ENCODE results near the gene KCNH3. TPM values are rescaled to one million over a fixed set of nuclear protein-coding genes. Genes with fewer than 3 reads are reported as not detected.

Gene KCNH3
- total and polyA plus RNA-seq, 4 donors: 0.07 to 0.24 (median 0.19) TPM; not detected in 1

DNA sequence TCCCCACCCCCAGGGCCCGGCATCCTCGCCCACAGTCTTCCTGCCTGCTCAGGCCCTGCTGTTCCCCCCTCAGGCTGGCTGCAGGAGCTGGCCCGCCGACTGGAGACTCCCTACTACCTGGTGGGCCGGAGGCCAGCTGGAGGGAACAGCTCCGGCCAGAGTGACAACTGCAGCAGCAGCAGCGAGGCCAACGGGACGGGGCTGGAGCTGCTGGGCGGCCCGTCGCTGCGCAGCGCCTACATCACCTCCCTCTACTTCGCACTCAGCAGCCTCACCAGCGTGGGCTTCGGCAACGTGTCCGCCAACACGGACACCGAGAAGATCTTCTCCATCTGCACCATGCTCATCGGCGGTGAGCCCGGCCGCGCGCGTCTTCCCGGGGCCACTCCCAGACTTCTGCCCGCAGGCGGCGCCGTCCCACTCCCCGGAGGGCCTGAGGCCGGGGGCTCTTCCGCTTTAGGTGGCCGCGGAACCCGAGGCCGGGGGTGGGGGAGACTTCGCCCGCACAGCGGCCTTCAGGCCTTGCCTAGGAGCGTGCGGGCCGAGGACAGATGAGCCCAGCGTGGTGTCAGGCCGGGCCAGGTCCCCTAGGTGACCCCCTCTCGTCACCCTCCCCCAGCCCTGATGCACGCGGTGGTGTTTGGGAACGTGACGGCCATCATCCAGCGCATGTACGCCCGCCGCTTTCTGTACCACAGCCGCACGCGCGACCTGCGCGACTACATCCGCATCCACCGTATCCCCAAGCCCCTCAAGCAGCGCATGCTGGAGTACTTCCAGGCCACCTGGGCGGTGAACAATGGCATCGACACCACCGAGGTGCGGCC lies 10.2 kb downstream of the KCNH3 start:
- Histone ChIP-seq H3K9me3 (ENCODE audit: control insufficient read depth in 4 of 4, low read length in 3 of 4) (no peaks in the 10 kb centered on the region), H3K36me3 (ENCODE audit: control insufficient read depth in 4 of 4, insufficient read depth in 3 of 4, low read depth in 1 of 4, low read length in 3 of 4) (no peaks in the 10 kb centered on the region), H3K4me3 (ENCODE audit: low read depth in 1 of 3, low read length in 3 of 3) (peak overlapping the region in 1 of 3 donors; percentile 19), H3K9ac (ENCODE audit: low read depth in 1 of 2, low read length in 2 of 2) (no peak overlapping the region), H3K27me3 (ENCODE audit: control insufficient read depth in 4 of 4, insufficient read depth in 4 of 4, low read length in 3 of 4) (peaks cover 0 to 5% (median 0%) of the 10 kb centered on the region in 4 donors), H3K27ac (ENCODE audit: low read depth in 1 of 2, low read length in 2 of 2) (no peak overlapping the region), H3K4me1 (ENCODE audit: control insufficient read depth in 4 of 4, insufficient read depth in 4 of 4, low read length in 3 of 4) (peaks cover 7 to 28% (median 21%) of the 10 kb centered on the region in 4 donors)
- 28% methylated on average over 70 of the region's 70 CpGs for WGBS
- no peak for TF ChIP-seq NR2F2 (IDR thresholded peaks at IDR 0.05)
- TF ChIP-seq JUND (IDR thresholded peaks at IDR 0.05): no peak
- TF ChIP-seq, protein P1, sequence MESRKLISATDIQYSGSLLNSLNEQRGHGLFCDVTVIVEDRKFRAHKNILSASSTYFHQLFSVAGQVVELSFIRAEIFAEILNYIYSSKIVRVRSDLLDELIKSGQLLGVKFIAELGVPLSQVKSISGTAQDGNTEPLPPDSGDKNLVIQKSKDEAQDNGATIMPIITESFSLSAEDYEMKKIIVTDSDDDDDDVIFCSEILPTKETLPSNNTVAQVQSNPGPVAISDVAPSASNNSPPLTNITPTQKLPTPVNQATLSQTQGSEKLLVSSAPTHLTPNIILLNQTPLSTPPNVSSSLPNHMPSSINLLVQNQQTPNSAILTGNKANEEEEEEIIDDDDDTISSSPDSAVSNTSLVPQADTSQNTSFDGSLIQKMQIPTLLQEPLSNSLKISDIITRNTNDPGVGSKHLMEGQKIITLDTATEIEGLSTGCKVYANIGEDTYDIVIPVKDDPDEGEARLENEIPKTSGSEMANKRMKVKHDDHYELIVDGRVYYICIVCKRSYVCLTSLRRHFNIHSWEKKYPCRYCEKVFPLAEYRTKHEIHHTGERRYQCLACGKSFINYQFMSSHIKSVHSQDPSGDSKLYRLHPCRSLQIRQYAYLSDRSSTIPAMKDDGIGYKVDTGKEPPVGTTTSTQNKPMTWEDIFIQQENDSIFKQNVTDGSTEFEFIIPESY (IDR thresholded peaks at IDR 0.05): no peak
- no peak for TF ChIP-seq RAD21 (IDR thresholded peaks at IDR 0.05)
- TF ChIP-seq, protein P2, sequence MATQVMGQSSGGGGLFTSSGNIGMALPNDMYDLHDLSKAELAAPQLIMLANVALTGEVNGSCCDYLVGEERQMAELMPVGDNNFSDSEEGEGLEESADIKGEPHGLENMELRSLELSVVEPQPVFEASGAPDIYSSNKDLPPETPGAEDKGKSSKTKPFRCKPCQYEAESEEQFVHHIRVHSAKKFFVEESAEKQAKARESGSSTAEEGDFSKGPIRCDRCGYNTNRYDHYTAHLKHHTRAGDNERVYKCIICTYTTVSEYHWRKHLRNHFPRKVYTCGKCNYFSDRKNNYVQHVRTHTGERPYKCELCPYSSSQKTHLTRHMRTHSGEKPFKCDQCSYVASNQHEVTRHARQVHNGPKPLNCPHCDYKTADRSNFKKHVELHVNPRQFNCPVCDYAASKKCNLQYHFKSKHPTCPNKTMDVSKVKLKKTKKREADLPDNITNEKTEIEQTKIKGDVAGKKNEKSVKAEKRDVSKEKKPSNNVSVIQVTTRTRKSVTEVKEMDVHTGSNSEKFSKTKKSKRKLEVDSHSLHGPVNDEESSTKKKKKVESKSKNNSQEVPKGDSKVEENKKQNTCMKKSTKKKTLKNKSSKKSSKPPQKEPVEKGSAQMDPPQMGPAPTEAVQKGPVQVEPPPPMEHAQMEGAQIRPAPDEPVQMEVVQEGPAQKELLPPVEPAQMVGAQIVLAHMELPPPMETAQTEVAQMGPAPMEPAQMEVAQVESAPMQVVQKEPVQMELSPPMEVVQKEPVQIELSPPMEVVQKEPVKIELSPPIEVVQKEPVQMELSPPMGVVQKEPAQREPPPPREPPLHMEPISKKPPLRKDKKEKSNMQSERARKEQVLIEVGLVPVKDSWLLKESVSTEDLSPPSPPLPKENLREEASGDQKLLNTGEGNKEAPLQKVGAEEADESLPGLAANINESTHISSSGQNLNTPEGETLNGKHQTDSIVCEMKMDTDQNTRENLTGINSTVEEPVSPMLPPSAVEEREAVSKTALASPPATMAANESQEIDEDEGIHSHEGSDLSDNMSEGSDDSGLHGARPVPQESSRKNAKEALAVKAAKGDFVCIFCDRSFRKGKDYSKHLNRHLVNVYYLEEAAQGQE (IDR thresholded peaks at IDR 0.05): no peak
- no peak for TF ChIP-seq FOXA1 (IDR thresholded peaks at IDR 0.05)
- no peak for TF ChIP-seq HNF4A (conservative IDR thresholded peaks at IDR 0.05)
- TF ChIP-seq TAF1 (conservative IDR thresholded peaks at IDR 0.05): no peak
- no peak for TF ChIP-seq YY1 (IDR thresholded peaks at IDR 0.05)
- no peak for TF ChIP-seq EGR1 (IDR thresholded peaks at IDR 0.05; ENCODE audit: low read depth in 2 of 2)
- DNase-seq (ENCODE audit: low spot score): no peak

DNA sequence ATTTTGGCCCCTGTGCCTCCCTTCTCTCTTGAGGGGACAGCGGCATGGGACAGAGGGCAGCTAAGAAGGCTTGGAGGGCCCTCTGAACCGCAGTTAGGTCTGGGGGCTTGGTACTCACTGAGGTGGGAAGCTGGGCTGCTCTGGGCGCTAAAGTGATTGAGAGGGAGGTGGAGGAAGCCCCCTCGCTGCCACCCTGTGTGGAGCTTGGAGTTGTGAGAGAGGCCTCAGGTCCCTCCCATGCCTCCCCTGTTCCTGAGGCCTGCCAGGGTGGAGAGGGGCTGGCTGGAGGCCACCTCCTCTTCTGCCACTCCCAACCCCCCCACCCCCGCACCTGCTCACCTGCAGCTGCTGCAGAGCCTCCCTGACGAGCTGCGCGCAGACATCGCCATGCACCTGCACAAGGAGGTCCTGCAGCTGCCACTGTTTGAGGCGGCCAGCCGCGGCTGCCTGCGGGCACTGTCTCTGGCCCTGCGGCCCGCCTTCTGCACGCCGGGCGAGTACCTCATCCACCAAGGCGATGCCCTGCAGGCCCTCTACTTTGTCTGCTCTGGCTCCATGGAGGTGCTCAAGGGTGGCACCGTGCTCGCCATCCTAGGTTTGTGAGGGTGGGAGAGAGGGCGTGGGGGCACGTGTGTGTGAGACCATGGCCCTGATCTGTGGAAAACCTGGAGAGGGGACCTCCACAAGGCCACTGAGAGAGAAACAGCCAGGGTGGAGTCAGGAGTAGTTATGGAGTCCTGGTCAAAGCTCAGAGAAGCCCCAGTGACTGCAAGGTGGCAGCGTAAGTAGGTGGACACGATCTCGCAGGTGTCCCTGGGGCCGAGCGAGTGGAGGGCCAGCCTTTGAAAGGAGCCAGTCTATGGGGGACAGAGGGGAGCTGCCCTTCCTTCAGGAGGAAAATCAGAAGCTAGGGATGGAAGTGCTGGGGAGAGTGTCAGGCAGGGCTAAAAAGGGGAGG lies 11.2 kb downstream of the KCNH3 start:
- H3K4me3 ChIP-seq (ENCODE audit: low read depth in 1 of 3, low read length in 3 of 3): no peak overlapping the region
- H3K4me1 ChIP-seq (ENCODE audit: control insufficient read depth in 4 of 4, insufficient read depth in 4 of 4, low read length in 3 of 4): peaks cover 7 to 28% (median 21%) of the 10 kb centered on the region in 4 donors
- DNase-seq (ENCODE audit: low spot score): no peak
- peaks cover 0 to 5% (median 0%) of the 10 kb centered on the region in 4 donors for H3K27me3 ChIP-seq (ENCODE audit: control insufficient read depth in 4 of 4, insufficient read depth in 4 of 4, low read length in 3 of 4)
- no peak overlapping the region for H3K27ac ChIP-seq (ENCODE audit: low read depth in 1 of 2, low read length in 2 of 2)
- no peaks in the 10 kb centered on the region for H3K36me3 ChIP-seq (ENCODE audit: control insufficient read depth in 4 of 4, insufficient read depth in 3 of 4, low read depth in 1 of 4, low read length in 3 of 4)
- H3K9me3 ChIP-seq (ENCODE audit: control insufficient read depth in 4 of 4, low read length in 3 of 4): no peaks in the 10 kb centered on the region
- TF ChIP-seq, protein P3, sequence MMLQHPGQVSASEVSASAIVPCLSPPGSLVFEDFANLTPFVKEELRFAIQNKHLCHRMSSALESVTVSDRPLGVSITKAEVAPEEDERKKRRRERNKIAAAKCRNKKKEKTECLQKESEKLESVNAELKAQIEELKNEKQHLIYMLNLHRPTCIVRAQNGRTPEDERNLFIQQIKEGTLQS (IDR thresholded peaks at IDR 0.05): no peak
- no peak for TF ChIP-seq EGR1 (IDR thresholded peaks at IDR 0.05; ENCODE audit: low read depth in 2 of 2)
- TF ChIP-seq, protein P4, sequence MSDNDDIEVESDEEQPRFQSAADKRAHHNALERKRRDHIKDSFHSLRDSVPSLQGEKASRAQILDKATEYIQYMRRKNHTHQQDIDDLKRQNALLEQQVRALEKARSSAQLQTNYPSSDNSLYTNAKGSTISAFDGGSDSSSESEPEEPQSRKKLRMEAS (IDR thresholded peaks at IDR 0.05): no peak
- TF ChIP-seq FOXA1 (IDR thresholded peaks at IDR 0.05): no peak
- TF ChIP-seq FOXA2 (IDR thresholded peaks at IDR 0.05): no peak
- TF ChIP-seq, protein P5, sequence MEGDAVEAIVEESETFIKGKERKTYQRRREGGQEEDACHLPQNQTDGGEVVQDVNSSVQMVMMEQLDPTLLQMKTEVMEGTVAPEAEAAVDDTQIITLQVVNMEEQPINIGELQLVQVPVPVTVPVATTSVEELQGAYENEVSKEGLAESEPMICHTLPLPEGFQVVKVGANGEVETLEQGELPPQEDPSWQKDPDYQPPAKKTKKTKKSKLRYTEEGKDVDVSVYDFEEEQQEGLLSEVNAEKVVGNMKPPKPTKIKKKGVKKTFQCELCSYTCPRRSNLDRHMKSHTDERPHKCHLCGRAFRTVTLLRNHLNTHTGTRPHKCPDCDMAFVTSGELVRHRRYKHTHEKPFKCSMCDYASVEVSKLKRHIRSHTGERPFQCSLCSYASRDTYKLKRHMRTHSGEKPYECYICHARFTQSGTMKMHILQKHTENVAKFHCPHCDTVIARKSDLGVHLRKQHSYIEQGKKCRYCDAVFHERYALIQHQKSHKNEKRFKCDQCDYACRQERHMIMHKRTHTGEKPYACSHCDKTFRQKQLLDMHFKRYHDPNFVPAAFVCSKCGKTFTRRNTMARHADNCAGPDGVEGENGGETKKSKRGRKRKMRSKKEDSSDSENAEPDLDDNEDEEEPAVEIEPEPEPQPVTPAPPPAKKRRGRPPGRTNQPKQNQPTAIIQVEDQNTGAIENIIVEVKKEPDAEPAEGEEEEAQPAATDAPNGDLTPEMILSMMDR (IDR thresholded peaks at IDR 0.05; ENCODE audit: low read depth, low read length, missing input control): no peak
- no peak for TF ChIP-seq TAF1 (conservative IDR thresholded peaks at IDR 0.05)
- no peak for TF ChIP-seq YY1 (IDR thresholded peaks at IDR 0.05)
- no peak for TF ChIP-seq HNF4A (conservative IDR thresholded peaks at IDR 0.05)
- TF ChIP-seq RAD21 (IDR thresholded peaks at IDR 0.05): no peak
- TF ChIP-seq, protein P1 (IDR thresholded peaks at IDR 0.05): no peak
- TF ChIP-seq HNF4G (IDR thresholded peaks at IDR 0.05): no peak
- H3K9ac ChIP-seq (ENCODE audit: low read depth in 1 of 2, low read length in 2 of 2): no peak overlapping the region
- 93% methylated on average over 28 of the region's 28 CpGs for WGBS
